Panc1 (cell line): ENCODE results near the gene LDLRAP1. TPM values are rescaled to one million over a fixed set of nuclear protein-coding genes. Genes with fewer than 3 reads are reported as not detected.

Experiments
- ATAC-seq: fragments of 200-7000 bp; cut with Tn5 transposase; 2 replicates; pipeline ENCODE4 v1.9.1; 2020; ENCODE audit warnings: mild to moderate bottlenecking, moderate library complexity
- BruUV-seq: library from RNA; stranded (reverse); fragments of 400-500 nt; replicated peaks from 2 replicates; lab custom pipeline; 2021; lab: Mats Ljungman, UMichigan
- CTCF ChIA-PET: fragments of 300-600 bp; sonication (Branson Sonifier 250); formaldehyde crosslinking; loops from one replicate; lab custom pipeline; 2022; ENCODE audit warnings: antibody characterized with exemption; lab: Charles Lee
- POLR2A ChIA-PET: fragments of 300-600 bp; sonication (Branson Sonifier 250); formaldehyde crosslinking; loops from one replicate; lab custom pipeline; 2022; ENCODE audit warnings: antibody characterized with exemption; lab: Charles Lee
- DNase-seq: peaks from one replicate; pipeline ENCODE4 v3.0.0-alpha.2; 2010; ENCODE audit warnings: low read depth, low spot score
- H3K27ac ChIP-seq: 2 replicates; pipeline ENCODE4 v1.5.1; 2011; ENCODE audit warnings: mild to moderate bottlenecking, low read length, inconsistent platforms
- H3K27me3 ChIP-seq: fragments of 200-500 bp; sonication (Bioruptor generic); 2 replicates; pipeline ENCODE4 v1.6.0; 2014; ENCODE audit warnings: low read length, inconsistent platforms; ENCODE audit not compliant: control insufficient read depth, insufficient read depth
- H3K36me3 ChIP-seq: fragments of 200-500 bp; sonication (Bioruptor generic); 2 replicates; pipeline ENCODE4 v1.5.1; 2014; ENCODE audit warnings: inconsistent platforms, mild to moderate bottlenecking, low read length, moderate library complexity; ENCODE audit not compliant: control insufficient read depth, insufficient read depth
- H3K4me1 ChIP-seq: 2 replicates; pipeline ENCODE4 v1.5.1; 2011; ENCODE audit warnings: inconsistent platforms, mild to moderate bottlenecking, low read length, moderate library complexity; ENCODE audit not compliant: control insufficient read depth, insufficient read depth
- H3K4me3 ChIP-seq, 2 experiments: 2 replicates each; pipeline ENCODE4 v1.5.1; 2011 to 2012; ENCODE audit warnings: low read depth in 2 of 2, low read length in 2 of 2, mild to moderate bottlenecking in 2 of 2, inconsistent platforms in 1 of 2, moderate library complexity in 1 of 2
- H3K9me3 ChIP-seq: fragments of 200-500 bp; sonication (Bioruptor generic); 2 replicates; pipeline ENCODE4 v1.5.1; 2014; ENCODE audit warnings: low read depth, mild to moderate bottlenecking, inconsistent platforms, low read length, moderate library complexity; ENCODE audit not compliant: control insufficient read depth, insufficient read depth
- CTCF ChIP-seq: fragments of 450-650 bp; IDR thresholded peaks from 2 replicates; pipeline ENCODE4 v1.5.1; 2017; ENCODE audit warnings: mild to moderate bottlenecking
- POLR2AphosphoS5 ChIP-seq: IDR thresholded peaks from 2 replicates; pipeline ENCODE4 v1.6.1; 2012; ENCODE audit warnings: mild to moderate bottlenecking, low read depth, low read length, moderate library complexity
- REST ChIP-seq, 2 experiments: IDR thresholded peaks; 2 replicates each; pipeline ENCODE4 v1.6.1; 2011 to 2012; ENCODE audit warnings: low read depth in 2 of 2, control low read depth in 1 of 2, low read length in 1 of 2, mild to moderate bottlenecking in 1 of 2, moderate library complexity in 1 of 2; ENCODE audit not compliant: insufficient read depth in 1 of 2
- SIN3A ChIP-seq: IDR thresholded peaks from 2 replicates; pipeline ENCODE4 v1.6.1; 2012; ENCODE audit warnings: low read depth, mild to moderate bottlenecking, low read length, moderate library complexity, borderline replicate concordance; ENCODE audit not compliant: insufficient read depth
- TCF7L2 ChIP-seq: IDR thresholded peaks from 2 replicates; pipeline ENCODE4 v1.6.1; 2011; ENCODE audit warnings: mild to moderate bottlenecking, low read depth, low read length, inconsistent platforms
- in situ Hi-C: cut with HindIII; loops from 2 replicates; pipeline ENCODE4 v1.10.0; 2016; ENCODE audit warnings: low sequenced_read_pairs, low pct_unique_long_range_greater_than_20kb
- intact Hi-C: fragments of 100-400 bp; cut with micrococcal nuclease; formaldehyde crosslinking; loops from one replicate; pipeline ENCODE4 v1.10.0; 2022; ENCODE audit not compliant: unreplicated experiment
- total RNA-seq: library from RNA; stranded (reverse); gene quantifications from one replicate; pipeline ENCODE4 v1.2.1, GENCODE V29; 2021; ENCODE audit not compliant: unreplicated experiment

LDLRAP1 gene
- total RNA-seq, 1 experiment from 2014 or later: 23.1 TPM

GRCh38 chr1:25618433-25618808 is 75.0 kb downstream of the LDLRAP1 start:
- ATAC-seq: no peak
- in situ Hi-C loops (no loop called here), intact Hi-C loops (no loop called here)
- ChIA-PET CTCF (interaction anchor here (0.6 to 1.0 kb wide), 3 partner anchors 19 to 200 kb away, joined by 3 read pairs; no protein-coding TSS in a partner anchor), POLR2A (no interaction called here)
- Histone ChIP-seq H3K4me1 (peaks cover 4% of the 10 kb centered on the region), H3K36me3 (no peaks in the 10 kb centered on the region), H3K9me3 (no peaks in the 10 kb centered on the region), H3K27ac (no peak overlapping the region), H3K27me3 (peaks cover 26% of the 10 kb centered on the region), H3K4me3 (no peak overlapping the region)
- no TSS peak for BruUV-seq
- no peak for TF ChIP-seq REST (IDR thresholded peaks at IDR 0.05; ENCODE audit: insufficient read depth in 1 of 2, low read depth in 2 of 2, low read length in 1 of 2)
- TF ChIP-seq TCF7L2: no peak
- no peak for TF ChIP-seq CTCF
- no peak for TF ChIP-seq SIN3A
- TF ChIP-seq POLR2AphosphoS5: no peak
- no peak for DNase-seq

Other genes starting within 250 kb of the LDLRAP1 start
- 124 TPM for gene TMEM50A, start 205.3 kb upstream of the LDLRAP1 start, total RNA-seq
- not detected for gene RHCE, start 122.8 kb upstream of the LDLRAP1 start, total RNA-seq
- 16.5 TPM for gene MACO1, start 112.7 kb upstream of the LDLRAP1 start, total RNA-seq
- gene MAN1C1, start 73.2 kb downstream of the LDLRAP1 start, total RNA-seq: 1.5 TPM